ENCODE data around the gene ULK4.

ULK4 gene

DNA sequence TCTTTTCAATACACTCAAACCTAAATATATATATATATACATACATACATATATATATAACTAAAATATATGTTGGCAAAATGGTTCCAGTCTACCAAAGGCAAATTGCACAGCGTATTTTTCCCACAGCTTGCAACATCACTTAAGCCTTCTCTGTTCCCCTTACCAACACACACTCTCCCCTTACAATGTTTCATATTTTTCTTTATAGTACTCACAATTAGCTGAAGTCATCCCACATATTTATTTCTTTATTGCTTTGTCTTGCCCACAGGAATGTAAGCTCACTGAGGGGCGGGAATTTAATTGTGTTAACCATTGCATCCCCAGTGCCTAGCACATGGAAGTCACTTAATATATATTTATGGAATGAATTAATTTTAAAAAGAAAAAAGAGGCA, 288.3 kb downstream of the ULK4 start:
- H3K4me3 ChIP-seq (replicated peaks; ENCODE audit: low read depth, low read length): no peak overlapping the region
- TF ChIP-seq, protein P1, sequence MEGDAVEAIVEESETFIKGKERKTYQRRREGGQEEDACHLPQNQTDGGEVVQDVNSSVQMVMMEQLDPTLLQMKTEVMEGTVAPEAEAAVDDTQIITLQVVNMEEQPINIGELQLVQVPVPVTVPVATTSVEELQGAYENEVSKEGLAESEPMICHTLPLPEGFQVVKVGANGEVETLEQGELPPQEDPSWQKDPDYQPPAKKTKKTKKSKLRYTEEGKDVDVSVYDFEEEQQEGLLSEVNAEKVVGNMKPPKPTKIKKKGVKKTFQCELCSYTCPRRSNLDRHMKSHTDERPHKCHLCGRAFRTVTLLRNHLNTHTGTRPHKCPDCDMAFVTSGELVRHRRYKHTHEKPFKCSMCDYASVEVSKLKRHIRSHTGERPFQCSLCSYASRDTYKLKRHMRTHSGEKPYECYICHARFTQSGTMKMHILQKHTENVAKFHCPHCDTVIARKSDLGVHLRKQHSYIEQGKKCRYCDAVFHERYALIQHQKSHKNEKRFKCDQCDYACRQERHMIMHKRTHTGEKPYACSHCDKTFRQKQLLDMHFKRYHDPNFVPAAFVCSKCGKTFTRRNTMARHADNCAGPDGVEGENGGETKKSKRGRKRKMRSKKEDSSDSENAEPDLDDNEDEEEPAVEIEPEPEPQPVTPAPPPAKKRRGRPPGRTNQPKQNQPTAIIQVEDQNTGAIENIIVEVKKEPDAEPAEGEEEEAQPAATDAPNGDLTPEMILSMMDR (IDR thresholded peaks at IDR 0.05; ENCODE audit: low read length, missing control alignments): no peak
- DNase-seq (ENCODE audit: low read depth): peak; percentile 18

- DNase-seq (ENCODE audit: low read depth): no peak
- H3K4me3 ChIP-seq (replicated peaks; ENCODE audit: low read depth, low read length): no peak overlapping the region
- TF ChIP-seq, protein P1 (IDR thresholded peaks at IDR 0.05; ENCODE audit: low read length, missing control alignments): no peak
Measured at GRCh38 chr3:41668379-41668778, 293.5 kb downstream of the ULK4 start.

DNA sequence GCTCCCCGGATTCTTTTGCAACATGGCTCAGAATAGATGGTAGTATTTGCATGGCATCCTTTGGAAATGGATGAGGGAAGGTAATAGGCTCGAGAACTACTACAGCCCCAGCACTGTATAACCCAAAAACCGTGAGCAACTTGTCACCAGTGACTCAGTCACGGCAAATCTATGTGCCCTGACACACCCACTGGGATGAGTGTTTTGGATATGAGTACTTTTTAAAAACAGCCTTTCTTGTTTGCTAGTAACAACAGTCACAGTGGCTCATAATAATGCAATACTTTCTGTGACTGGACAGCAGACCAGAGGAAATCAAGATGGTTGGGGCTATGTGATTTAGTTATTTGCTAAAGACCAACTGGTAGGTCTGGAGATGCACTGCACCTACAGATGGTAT, 299.6 kb downstream of the ULK4 start:
- TF ChIP-seq, protein P1 (IDR thresholded peaks at IDR 0.05; ENCODE audit: low read length, missing control alignments): no peak
- no peak overlapping the region for H3K4me3 ChIP-seq (replicated peaks; ENCODE audit: low read depth, low read length)
- no peak for DNase-seq (ENCODE audit: low read depth)

DNA sequence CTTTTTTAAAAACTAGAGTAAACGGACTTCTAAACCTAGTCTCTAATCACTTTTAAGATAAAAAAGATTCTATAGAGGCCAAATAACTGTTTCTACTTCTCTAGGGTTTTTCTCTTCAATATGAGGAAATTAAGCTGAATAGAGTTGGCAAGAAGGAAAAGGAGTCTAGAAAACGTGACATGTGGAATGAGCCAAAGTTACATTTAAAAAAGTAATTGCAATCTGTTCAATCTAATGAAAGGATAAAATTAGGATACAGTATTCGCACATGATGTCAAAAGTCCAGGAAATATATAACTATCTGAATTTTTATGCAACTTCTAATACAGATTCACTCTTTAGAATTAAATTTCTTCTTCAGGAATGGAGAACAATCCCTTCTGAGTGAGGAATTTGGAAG, 300.1 kb downstream of the ULK4 start:
- no peak for DNase-seq (ENCODE audit: low read depth)
- TF ChIP-seq, protein P1 (IDR thresholded peaks at IDR 0.05; ENCODE audit: low read length, missing control alignments): no peak
- H3K4me3 ChIP-seq (replicated peaks; ENCODE audit: low read depth, low read length): no peak overlapping the region

GRCh38 chr3:41660510-41660909, 301.4 kb downstream of the ULK4 start:
- DNase-seq (ENCODE audit: low read depth): no peak
- no peak overlapping the region for H3K4me3 ChIP-seq (replicated peaks; ENCODE audit: low read depth, low read length)
- TF ChIP-seq, protein P1 (IDR thresholded peaks at IDR 0.05; ENCODE audit: low read length, missing control alignments): no peak

- peak; percentile 20 for DNase-seq (ENCODE audit: low read depth)
- H3K4me3 ChIP-seq (replicated peaks; ENCODE audit: low read depth, low read length): no peak overlapping the region
- TF ChIP-seq, protein P1 (IDR thresholded peaks at IDR 0.05; ENCODE audit: low read length, missing control alignments): no peak
Measured at GRCh38 chr3:41653571-41654239, 308.2 kb downstream of the ULK4 start.

- no peak for DNase-seq (ENCODE audit: low read depth)
- H3K4me3 ChIP-seq (replicated peaks; ENCODE audit: low read depth, low read length): no peak overlapping the region
- TF ChIP-seq, protein P1 (IDR thresholded peaks at IDR 0.05; ENCODE audit: low read length, missing control alignments): no peak
Measured at GRCh38 chr3:41652931-41653330, 309.0 kb downstream of the ULK4 start.
